VCaP (cell line): ENCODE measurements around the gene ANK2.
"Not testable (repeated sequence)": the region's sequence is repeated elsewhere in the genome, so short reads cannot be mapped to it uniquely, and the experiment has no call there.

ENCODE experiments used
- H3K27ac ChIP-seq: fragments of 450-650 bp; 2 replicates; pipeline ENCODE4 v1.5.1; 2017
- TF ChIP-seq, protein P1 (sequence below): fragments of 450-650 bp; conservative IDR thresholded peaks from 2 replicates; pipeline ENCODE4 v1.5.1; 2017; ENCODE audit warnings: mild to moderate bottlenecking, moderate library complexity

Gene ANK2

DNA sequence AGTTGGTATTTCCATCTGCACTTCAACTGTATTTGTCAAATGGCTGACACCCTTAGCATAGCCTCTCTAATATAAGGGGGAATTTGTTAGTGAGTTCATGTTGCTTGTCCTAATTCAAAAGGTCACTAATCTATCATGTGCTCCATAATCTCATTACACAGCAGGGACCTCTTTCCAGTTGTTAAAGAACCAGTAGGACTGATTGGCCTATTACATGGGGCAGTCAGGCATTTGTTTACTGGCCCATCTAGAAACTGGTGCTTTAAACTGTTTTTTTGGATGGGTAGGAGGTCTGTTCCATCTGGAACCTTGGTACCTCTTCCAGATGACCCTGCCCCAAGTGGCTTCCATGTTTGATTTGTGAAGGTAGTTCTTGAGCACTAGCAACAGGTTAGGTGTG is 11.4 kb downstream of the ANK2 start:
- no peak overlapping the region for H3K27ac ChIP-seq
- TF ChIP-seq, protein P1, sequence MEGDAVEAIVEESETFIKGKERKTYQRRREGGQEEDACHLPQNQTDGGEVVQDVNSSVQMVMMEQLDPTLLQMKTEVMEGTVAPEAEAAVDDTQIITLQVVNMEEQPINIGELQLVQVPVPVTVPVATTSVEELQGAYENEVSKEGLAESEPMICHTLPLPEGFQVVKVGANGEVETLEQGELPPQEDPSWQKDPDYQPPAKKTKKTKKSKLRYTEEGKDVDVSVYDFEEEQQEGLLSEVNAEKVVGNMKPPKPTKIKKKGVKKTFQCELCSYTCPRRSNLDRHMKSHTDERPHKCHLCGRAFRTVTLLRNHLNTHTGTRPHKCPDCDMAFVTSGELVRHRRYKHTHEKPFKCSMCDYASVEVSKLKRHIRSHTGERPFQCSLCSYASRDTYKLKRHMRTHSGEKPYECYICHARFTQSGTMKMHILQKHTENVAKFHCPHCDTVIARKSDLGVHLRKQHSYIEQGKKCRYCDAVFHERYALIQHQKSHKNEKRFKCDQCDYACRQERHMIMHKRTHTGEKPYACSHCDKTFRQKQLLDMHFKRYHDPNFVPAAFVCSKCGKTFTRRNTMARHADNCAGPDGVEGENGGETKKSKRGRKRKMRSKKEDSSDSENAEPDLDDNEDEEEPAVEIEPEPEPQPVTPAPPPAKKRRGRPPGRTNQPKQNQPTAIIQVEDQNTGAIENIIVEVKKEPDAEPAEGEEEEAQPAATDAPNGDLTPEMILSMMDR: no peak

DNA sequence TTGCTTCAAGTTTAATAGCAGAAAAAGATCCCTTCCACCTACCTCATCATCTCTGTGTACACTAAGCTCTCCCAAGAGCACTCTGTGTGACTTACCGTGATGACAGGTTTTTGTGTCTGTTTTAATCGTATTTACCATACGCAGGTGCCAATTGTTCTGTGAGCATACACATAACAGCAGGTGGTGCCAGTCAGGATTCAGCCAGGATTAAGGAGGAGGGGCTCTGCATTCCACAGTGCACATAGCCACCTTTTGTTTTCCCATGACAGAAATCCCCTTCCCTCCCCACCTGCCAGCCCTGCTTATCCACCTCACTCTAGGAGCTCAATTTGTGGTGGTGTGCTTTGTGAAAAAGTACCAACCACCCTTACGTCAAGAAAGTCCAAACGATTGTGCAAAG is 14.8 kb downstream of the ANK2 start:
- TF ChIP-seq, protein P1: peak; percentile 9; the same call in 1 of the 2 replicates
- no peak overlapping the region for H3K27ac ChIP-seq

DNA sequence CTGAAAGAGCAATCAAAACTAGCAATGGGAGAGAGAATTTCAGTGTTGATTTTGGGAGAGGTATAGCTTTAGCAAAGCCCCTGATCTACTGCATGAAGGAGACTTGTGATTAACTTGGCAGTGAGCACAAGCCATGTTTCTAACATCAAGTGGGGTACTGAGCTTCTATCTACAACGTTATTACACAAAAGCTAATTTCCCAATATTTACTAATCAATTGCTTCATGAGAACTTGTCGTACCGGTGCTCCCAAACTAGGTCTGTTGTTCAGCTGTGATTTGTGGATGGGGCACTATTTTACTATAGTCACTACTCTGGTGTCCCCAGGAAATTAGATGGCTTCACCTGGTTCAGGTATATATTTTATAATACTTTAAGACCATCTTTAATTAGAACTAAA is 16.2 kb downstream of the ANK2 start:
- TF ChIP-seq, protein P1: no peak
- H3K27ac ChIP-seq: no peak overlapping the region

DNA sequence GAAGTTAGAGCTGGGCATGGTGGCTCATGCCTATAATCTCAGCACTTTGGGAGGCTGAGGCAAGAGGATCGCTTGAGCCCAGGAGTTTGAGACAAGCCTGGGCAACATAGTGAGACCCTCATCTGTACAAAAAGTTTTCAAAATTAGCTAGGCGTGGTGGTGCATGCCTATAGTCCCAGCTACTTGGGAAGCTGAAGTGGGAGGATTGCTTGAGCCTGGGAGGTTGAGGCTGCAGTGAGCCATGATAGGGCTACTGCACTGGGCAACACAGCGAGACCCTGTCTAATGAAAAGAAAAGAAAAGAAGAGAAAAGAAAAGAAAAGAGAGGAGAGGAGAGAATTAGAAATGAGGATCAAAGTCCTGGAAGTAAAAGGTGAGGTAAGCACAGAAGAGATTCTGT is 19.3 kb downstream of the ANK2 start:
- H3K27ac ChIP-seq: not testable (repeated sequence)

DNA sequence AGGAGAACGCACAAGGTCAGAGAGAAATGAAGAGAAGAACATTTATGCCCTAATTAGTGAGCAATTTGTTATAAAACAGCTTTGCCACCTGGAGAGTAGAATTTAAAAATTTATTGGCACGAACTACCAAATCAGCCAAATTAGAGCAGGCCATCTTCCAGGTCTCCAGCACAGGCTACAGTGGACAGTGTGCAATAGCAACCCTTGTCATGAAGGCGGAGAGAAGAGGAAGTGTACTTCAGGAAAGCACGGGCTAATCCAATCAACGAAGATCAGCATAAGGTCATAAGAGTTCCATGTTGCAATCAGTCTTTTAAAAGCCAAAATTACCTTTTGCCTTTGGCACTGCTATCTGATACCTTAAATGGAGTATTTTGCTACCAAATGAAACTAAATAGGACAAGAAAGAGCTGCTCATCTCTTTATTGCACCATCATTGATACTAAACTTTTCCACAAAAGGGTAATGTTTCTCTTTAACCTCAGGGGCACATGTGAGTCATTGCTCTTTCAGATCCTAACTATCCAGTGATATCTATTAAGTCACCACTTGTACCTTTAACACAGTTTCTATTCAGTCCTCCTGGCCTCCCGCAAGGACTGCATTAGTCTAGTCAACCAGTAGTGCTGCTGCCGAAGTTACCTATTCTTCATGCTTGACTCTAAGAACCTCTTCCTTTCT is 19.9 kb downstream of the ANK2 start:
- TF ChIP-seq, protein P1: no peak
- H3K27ac ChIP-seq: no peak overlapping the region

DNA sequence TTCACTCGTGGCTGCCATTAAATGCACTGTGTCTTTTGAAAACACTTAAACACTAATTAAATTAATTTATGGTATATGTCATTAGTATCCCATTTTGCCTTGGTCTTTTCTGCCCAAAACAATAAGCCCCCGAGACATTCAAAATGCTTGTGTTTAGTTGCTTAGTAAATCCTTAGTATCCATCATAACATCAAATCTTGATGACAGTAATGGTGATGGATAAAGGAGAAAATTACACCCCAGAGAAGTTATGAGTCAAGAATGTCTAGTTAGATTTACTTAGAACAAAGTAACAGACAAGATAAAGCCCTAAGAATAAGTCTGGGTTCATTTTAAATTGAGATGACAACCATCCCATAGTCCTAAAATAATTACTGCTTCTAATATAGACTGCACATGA is 21.3 kb downstream of the ANK2 start:
- TF ChIP-seq, protein P1: no peak
- H3K27ac ChIP-seq: no peak overlapping the region

DNA sequence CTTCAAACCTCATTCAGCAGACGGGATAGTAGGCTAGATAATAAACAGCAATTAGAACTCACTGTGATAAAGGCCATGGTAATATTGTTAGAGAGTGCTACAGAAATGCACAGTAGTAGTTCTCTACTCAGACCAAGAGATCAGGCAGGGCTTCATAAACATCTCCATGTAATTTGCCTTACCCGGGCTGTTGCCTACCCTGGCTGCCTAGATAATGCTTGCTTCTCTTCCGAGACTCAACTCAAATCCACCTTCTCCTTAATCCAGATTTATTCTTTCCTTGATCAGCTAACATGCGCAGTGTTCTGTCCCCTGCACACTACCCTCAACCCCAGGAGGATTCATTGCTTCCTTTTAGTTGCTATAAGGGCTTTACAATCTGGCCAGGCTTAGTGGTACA is 21.8 kb downstream of the ANK2 start:
- TF ChIP-seq, protein P1: no peak
- no peak overlapping the region for H3K27ac ChIP-seq

DNA sequence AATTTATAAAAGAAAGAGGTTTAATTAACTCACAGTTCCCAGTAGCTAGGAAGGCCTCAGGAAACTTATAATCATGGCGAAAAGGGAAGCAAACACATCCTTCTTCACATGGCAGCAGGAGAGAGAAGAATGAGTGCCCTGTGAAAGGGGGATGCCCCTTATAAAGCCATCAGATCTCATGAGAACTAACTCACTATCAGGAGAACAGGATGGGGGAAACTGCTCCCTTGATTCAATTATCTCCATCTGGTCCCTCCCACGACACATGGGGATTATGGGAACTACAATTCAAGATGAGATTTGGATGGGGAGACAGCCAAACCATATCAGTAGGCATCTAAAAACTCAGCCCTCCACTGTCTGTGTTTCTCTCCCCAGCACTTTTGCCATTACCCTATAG is 22.4 kb downstream of the ANK2 start:
- H3K27ac ChIP-seq: no peak overlapping the region
- TF ChIP-seq, protein P1: no peak
